MM.1S (cell line): ENCODE results near the gene OLIG2.

Experiments
- EZH2 ChIP-seq: fragments of 300-600 bp; sonication (generic); optimal IDR thresholded peaks from 2 replicates; pipeline ENCODE3; 2017; ENCODE audit warnings: low read depth, mild to moderate bottlenecking, antibody characterized with exemption, low read length, mixed read lengths
- TF ChIP-seq, protein P1 (sequence below): fragments of 300-600 bp; sonication (generic); IDR thresholded peaks from 2 replicates; pipeline ENCODE4 v1.5.1; 2016; ENCODE audit warnings: antibody characterized with exemption, low read length, mixed read lengths

GRCh38 chr21:33061233-33061632, 35.5 kb downstream of the OLIG2 start:
- TF ChIP-seq, protein P1, sequence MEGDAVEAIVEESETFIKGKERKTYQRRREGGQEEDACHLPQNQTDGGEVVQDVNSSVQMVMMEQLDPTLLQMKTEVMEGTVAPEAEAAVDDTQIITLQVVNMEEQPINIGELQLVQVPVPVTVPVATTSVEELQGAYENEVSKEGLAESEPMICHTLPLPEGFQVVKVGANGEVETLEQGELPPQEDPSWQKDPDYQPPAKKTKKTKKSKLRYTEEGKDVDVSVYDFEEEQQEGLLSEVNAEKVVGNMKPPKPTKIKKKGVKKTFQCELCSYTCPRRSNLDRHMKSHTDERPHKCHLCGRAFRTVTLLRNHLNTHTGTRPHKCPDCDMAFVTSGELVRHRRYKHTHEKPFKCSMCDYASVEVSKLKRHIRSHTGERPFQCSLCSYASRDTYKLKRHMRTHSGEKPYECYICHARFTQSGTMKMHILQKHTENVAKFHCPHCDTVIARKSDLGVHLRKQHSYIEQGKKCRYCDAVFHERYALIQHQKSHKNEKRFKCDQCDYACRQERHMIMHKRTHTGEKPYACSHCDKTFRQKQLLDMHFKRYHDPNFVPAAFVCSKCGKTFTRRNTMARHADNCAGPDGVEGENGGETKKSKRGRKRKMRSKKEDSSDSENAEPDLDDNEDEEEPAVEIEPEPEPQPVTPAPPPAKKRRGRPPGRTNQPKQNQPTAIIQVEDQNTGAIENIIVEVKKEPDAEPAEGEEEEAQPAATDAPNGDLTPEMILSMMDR, result no peak
- TF ChIP-seq EZH2, result no peak
